Neural progenitor cell (in vitro differentiated cells): ENCODE results near the gene KIF19. TPM values are rescaled to one million over a fixed set of nuclear protein-coding genes. Genes with fewer than 3 reads are reported as not detected.

ENCODE experiments used
- DNase-seq: peaks from one replicate; pipeline ENCODE4 v3.0.0-alpha.2; 2016; ENCODE audit warnings: low spot score
- H2AFZ ChIP-seq: fragments of 200-600 bp; sonication (generic); replicated peaks from 2 replicates; pipeline ENCODE4 v1.6.1; 2016; ENCODE audit warnings: antibody characterized with exemption
- H3F3A ChIP-seq: fragments of 200-600 bp; sonication (generic); 2 replicates; pipeline ENCODE4 v1.6.1; 2016; ENCODE audit warnings: antibody characterized with exemption, low read depth
- H3K27ac ChIP-seq: fragments of 200-600 bp; sonication (generic); 2 replicates; pipeline ENCODE4 v1.5.1; 2016; ENCODE audit warnings: mild to moderate bottlenecking
- H3K27me3 ChIP-seq: fragments of 200-600 bp; sonication (generic); 2 replicates; pipeline ENCODE4 v1.6.1; 2016; ENCODE audit warnings: mild to moderate bottlenecking, moderate library complexity
- H3K36me3 ChIP-seq: fragments of 200-600 bp; sonication (generic); 2 replicates; pipeline ENCODE4 v1.5.1; 2016
- H3K4me1 ChIP-seq: fragments of 200-600 bp; sonication (generic); 2 replicates; pipeline ENCODE4 v1.6.1; 2016; ENCODE audit warnings: mixed run types
- H3K4me2 ChIP-seq: fragments of 200-600 bp; sonication (generic); 2 replicates; pipeline ENCODE4 v1.6.1; 2016
- H3K4me3 ChIP-seq: fragments of 200-600 bp; sonication (generic); 2 replicates; pipeline ENCODE4 v1.5.1; 2016
- H3K79me2 ChIP-seq: fragments of 200-600 bp; sonication (generic); 2 replicates; pipeline ENCODE4 v1.6.1; 2016; ENCODE audit warnings: low read depth
- H3K9ac ChIP-seq: fragments of 200-600 bp; sonication (generic); 2 replicates; pipeline ENCODE4 v1.6.1; 2016
- H3K9me3 ChIP-seq: fragments of 200-600 bp; sonication (generic); 2 replicates; pipeline ENCODE4 v1.5.1; 2016; ENCODE audit warnings: low read depth
- H4K20me1 ChIP-seq: fragments of 200-600 bp; sonication (generic); 2 replicates; pipeline ENCODE4 v1.6.1; 2016; ENCODE audit warnings: low read depth
- H3K27ac Mint-ChIP-seq: 3 replicates; pipeline ENCODE4 v1.8.0; 2021; ENCODE audit warnings: mixed read lengths
- H3K27me3 Mint-ChIP-seq: 2 replicates; pipeline ENCODE4 v1.8.0; 2022; ENCODE audit warnings: low read depth, mild to moderate bottlenecking, inconsistent platforms, moderate library complexity, mixed read lengths; ENCODE audit not compliant: insufficient read depth
- H3K36me3 Mint-ChIP-seq: 3 replicates; pipeline ENCODE4 v1.8.0; 2021; ENCODE audit warnings: mixed read lengths
- H3K4me1 Mint-ChIP-seq: 3 replicates; pipeline ENCODE4 v1.8.0; 2021; ENCODE audit warnings: mixed read lengths
- H3K4me3 Mint-ChIP-seq: 3 replicates; pipeline ENCODE4 v1.8.0; 2021; ENCODE audit warnings: mild to moderate bottlenecking, moderate library complexity, mixed read lengths
- H3K9me3 Mint-ChIP-seq: 3 replicates; pipeline ENCODE4 v1.8.0; 2020; ENCODE audit warnings: mixed read lengths
- CTCF ChIP-seq: fragments of 200-600 bp; sonication (generic); IDR thresholded peaks from 2 replicates; pipeline ENCODE4 v1.5.1; 2017; ENCODE audit warnings: antibody characterized with exemption, mild to moderate bottlenecking
- EZH2 ChIP-seq: fragments of 200-600 bp; sonication (generic); IDR thresholded peaks from 2 replicates; pipeline ENCODE4 v1.6.1; 2017; ENCODE audit warnings: antibody characterized with exemption, mild to moderate bottlenecking, moderate library complexity
- EZH2phosphoT487 ChIP-seq: fragments of 200-600 bp; sonication (generic); IDR thresholded peaks from 2 replicates; pipeline ENCODE4 v1.6.1; 2017; ENCODE audit warnings: antibody characterized with exemption
- total RNA-seq: library from RNA; depleted of rRNA; stranded (reverse); fragments of >200 nt; gene quantifications from 2 replicates; pipeline ENCODE4 v1.2.3, GENCODE V29; 2015; ENCODE audit warnings: low replicate concordance

Gene KIF19
- total RNA-seq, 1 donor from 2014 or later: 0.15 TPM

- peaks cover 45% of the 10 kb centered on the region for H3K27me3 ChIP-seq
- Mint-ChIP-seq H3K27me3 (peaks cover 26% of the 10 kb centered on the region), H3K4me3 (peak overlapping the region; percentile 83), H3K9me3 (no peaks in the 10 kb centered on the region), H3K4me1 (peaks cover 27% of the 10 kb centered on the region), H3K36me3 (no peaks in the 10 kb centered on the region), H3K27ac (no peak overlapping the region)
- H3K27ac ChIP-seq: no peak overlapping the region
- H2AFZ ChIP-seq: peak overlapping the region; percentile 66
- H4K20me1 ChIP-seq: no peaks in the 10 kb centered on the region
- peaks cover 10% of the 10 kb centered on the region for H3K4me1 ChIP-seq
- H3K36me3 ChIP-seq: no peaks in the 10 kb centered on the region
- peak; percentile 40 for DNase-seq
- peak overlapping the region; percentile 60 for H3K4me3 ChIP-seq
- TF ChIP-seq CTCF: no peak
- no peak for TF ChIP-seq EZH2
- no peak for TF ChIP-seq EZH2phosphoT487
- no peaks in the 10 kb centered on the region for H3K9me3 ChIP-seq
- no peak overlapping the region for H3K9ac ChIP-seq
- peaks cover 10% of the 10 kb centered on the region for H3F3A ChIP-seq
- H3K79me2 ChIP-seq: no peaks in the 10 kb centered on the region
- peak overlapping the region; percentile 99 for H3K4me2 ChIP-seq
Measured at GRCh38 chr17:74326506-74326905, 480 bp downstream of the KIF19 start.

- no peak overlapping the region for H3K4me2 ChIP-seq
- H3K4me1 ChIP-seq: peaks cover 22% of the 10 kb centered on the region
- H2AFZ ChIP-seq: no peak overlapping the region
- H3K27me3 Mint-ChIP-seq: peaks cover 25% of the 10 kb centered on the region
- H3K4me3 Mint-ChIP-seq: peak overlapping the region; percentile 24
- H3K27me3 ChIP-seq: peaks cover 42% of the 10 kb centered on the region
- no peaks in the 10 kb centered on the region for H3K9me3 ChIP-seq
- no peak for DNase-seq
- H3K79me2 ChIP-seq: no peaks in the 10 kb centered on the region
- H3K36me3 Mint-ChIP-seq: no peaks in the 10 kb centered on the region
- no peaks in the 10 kb centered on the region for H3K36me3 ChIP-seq
- H3K9me3 Mint-ChIP-seq: no peaks in the 10 kb centered on the region
- peaks cover 10% of the 10 kb centered on the region for H3F3A ChIP-seq
- peaks cover 37% of the 10 kb centered on the region for H3K4me1 Mint-ChIP-seq
- TF ChIP-seq CTCF: no peak
- TF ChIP-seq EZH2: no peak
- no peak for TF ChIP-seq EZH2phosphoT487
- H3K9ac ChIP-seq: no peak overlapping the region
- no peak overlapping the region for H3K27ac ChIP-seq
- H3K4me3 ChIP-seq: no peak overlapping the region
- no peak overlapping the region for H3K27ac Mint-ChIP-seq
- no peaks in the 10 kb centered on the region for H4K20me1 ChIP-seq
Measured at GRCh38 chr17:74328487-74328886, 2.5 kb downstream of the KIF19 start.

GRCh38 chr17:74329378-74329777 is 3.4 kb downstream of the KIF19 start:
- H3K36me3 Mint-ChIP-seq: no peaks in the 10 kb centered on the region
- no peaks in the 10 kb centered on the region for H3K36me3 ChIP-seq
- no peaks in the 10 kb centered on the region for H4K20me1 ChIP-seq
- peaks cover 10% of the 10 kb centered on the region for H3F3A ChIP-seq
- H3K9ac ChIP-seq: no peak overlapping the region
- H3K4me3 Mint-ChIP-seq: no peak overlapping the region
- H3K27ac ChIP-seq: no peak overlapping the region
- no peak overlapping the region for H2AFZ ChIP-seq
- H3K9me3 ChIP-seq: no peaks in the 10 kb centered on the region
- H3K27me3 ChIP-seq: peaks cover 36% of the 10 kb centered on the region
- peaks cover 34% of the 10 kb centered on the region for H3K4me1 Mint-ChIP-seq
- no peaks in the 10 kb centered on the region for H3K9me3 Mint-ChIP-seq
- H3K4me2 ChIP-seq: no peak overlapping the region
- no peaks in the 10 kb centered on the region for H3K79me2 ChIP-seq
- no peak overlapping the region for H3K4me3 ChIP-seq
- H3K27ac Mint-ChIP-seq: peak overlapping the region; percentile 5
- H3K4me1 ChIP-seq: peaks cover 22% of the 10 kb centered on the region
- TF ChIP-seq EZH2 (no peak), EZH2phosphoT487 (no peak), CTCF (no peak)
- no peak for DNase-seq
- H3K27me3 Mint-ChIP-seq: peaks cover 26% of the 10 kb centered on the region
